GM10248 (cell line): ENCODE measurements around the gene MANF.

Experiments
- CTCF ChIA-PET: fragments of 300-600 bp; sonication (Branson Sonifier 250); formaldehyde crosslinking; extraction: SDS; loops from one replicate; lab custom pipeline; 2021; ENCODE audit warnings: antibody characterized with exemption; lab: Yijun Ruan, JAX
- POLR2A ChIA-PET: fragments of 350-650 bp; sonication (Branson Sonifier 250); formaldehyde crosslinking; extraction: SDS; loops from one replicate; lab custom pipeline; 2020; ENCODE audit warnings: antibody characterized with exemption; lab: Yijun Ruan, JAX
- DNase-seq: peaks from one replicate; pipeline ENCODE4 v3.0.0; 2012; ENCODE audit errors: extremely low spot score
- CTCF ChIP-seq: IDR thresholded peaks from 2 replicates; pipeline ENCODE4 v1.5.1; 2012; ENCODE audit warnings: mild to moderate bottlenecking, low read depth; ENCODE audit errors: extremely low read depth, missing control alignments, control extremely low read depth

The MANF gene

GRCh38 chr3:51343918-51344687 is 41.0 kb upstream of the MANF start:
- no peak for DNase-seq
- CTCF ChIA-PET: interaction anchor here (1.5 kb wide), 1 partner anchor 28 kb away, joined by 4 read pairs; no protein-coding TSS in a partner anchor
- POLR2A ChIA-PET: interaction anchor here (0.5 kb wide), 1 partner anchor 156 kb away, joined by 9 read pairs; no protein-coding TSS in a partner anchor
- TF ChIP-seq CTCF: no peak

DNA sequence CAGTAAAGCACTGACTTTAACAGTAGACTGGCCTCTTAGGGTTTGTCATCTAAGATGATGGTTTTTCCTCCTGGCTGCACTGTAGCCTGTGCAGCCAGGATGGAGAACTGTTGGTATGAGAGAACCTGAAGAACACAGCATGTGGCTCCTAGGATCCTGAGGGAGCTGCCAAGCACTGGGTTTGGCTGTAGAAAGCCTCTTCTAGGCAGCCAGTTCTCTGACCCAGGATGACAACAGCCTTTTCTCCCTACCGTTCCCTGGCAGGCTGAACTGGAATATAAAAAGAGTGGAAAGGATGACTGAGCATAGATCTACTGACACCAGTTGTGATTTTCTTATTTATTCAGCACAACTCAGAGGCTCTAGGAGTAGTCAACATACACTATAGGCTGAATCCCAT is 34.3 kb upstream of the MANF start:
- ChIA-PET CTCF (no interaction called here), POLR2A (no interaction called here)
- no peak for TF ChIP-seq CTCF
- no peak for DNase-seq

- DNase-seq: no peak
- ChIA-PET CTCF (interaction anchor here (1.6 kb wide), 1 partner anchor 737 kb away, joined by 3 read pairs; no protein-coding TSS in a partner anchor), POLR2A (no interaction called here)
- no peak for TF ChIP-seq CTCF
Observed at GRCh38 chr3:51353131-51353530, 32.0 kb upstream of the MANF start.

DNA sequence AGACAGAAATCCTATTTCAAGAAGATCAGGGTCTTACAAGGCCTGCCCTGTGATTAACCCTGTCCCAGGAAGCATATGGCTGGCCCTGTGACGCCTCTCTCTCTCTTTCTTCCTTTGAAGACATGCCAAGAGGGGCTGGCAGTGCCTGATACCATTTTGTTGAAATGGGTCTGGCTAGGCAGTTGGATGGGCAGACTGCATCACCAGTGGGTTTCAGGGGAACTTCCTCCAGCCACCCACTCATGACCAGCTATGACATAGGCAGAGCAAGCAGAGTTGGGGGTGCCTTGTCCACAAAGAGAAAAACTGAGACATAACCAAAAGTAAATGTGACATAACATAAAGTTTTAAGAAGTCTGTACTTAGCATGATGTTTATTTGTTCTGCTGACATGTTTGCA is 31.4 kb upstream of the MANF start:
- POLR2A ChIA-PET: no interaction called here
- CTCF ChIA-PET: interaction anchor here (0.9 to 1.6 kb wide), 2 partner anchors 16 to 737 kb away, joined by 3 read pairs; no protein-coding TSS in a partner anchor
- TF ChIP-seq CTCF: no peak
- DNase-seq: no peak

GRCh38 chr3:51354172-51354571 is 30.9 kb upstream of the MANF start:
- DNase-seq: no peak
- ChIA-PET POLR2A (no interaction called here), CTCF (interaction anchor here (0.9 to 1.4 kb wide), 2 partner anchors 16 to 44 kb away, joined by 3 to 5 read pairs; no protein-coding TSS in a partner anchor)
- TF ChIP-seq CTCF: no peak

GRCh38 chr3:51354731-51355615 is 30.1 kb upstream of the MANF start:
- CTCF ChIA-PET: interaction anchor here (0.9 to 1.4 kb wide), 3 partner anchors 15 to 45 kb away, joined by 3 to 5 read pairs (median 3); no protein-coding TSS in a partner anchor
- POLR2A ChIA-PET: no interaction called here
- TF ChIP-seq CTCF: no peak
- no peak for DNase-seq
